ENCODE data around the gene JOSD1.

DNA sequence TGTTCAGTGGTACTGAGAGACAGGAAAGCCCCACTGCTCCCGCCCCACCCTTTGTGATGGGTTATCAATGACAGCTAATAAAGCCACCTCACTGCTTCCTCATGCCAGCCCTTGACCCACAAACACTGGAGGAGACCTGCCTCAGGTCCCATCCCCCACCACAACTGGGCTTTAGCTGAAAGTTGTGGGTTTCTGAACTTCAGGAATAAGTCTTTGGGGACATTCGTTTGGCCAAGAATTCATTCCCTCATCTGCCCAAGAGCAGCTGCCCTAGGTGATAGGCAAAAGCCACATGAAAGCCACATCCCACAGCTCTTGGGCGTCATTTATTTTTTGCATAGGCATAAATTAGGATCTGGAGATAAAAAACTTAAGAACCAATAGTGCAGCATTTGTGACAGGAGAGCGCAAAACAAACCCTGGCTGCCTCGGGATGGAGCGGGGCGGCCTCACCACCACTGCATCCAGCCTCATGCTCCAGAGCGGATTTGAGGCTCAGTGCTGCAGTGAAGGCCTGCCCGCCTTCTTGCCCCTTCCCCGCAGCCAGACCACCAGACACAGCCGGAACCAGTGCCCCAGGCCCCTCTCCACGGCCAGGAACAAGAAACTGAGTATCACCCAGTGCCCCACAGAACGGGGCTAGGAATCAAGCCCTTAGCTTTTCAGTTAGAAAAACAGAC is 33.8 kb upstream of the JOSD1 start:
- no peak for TF ChIP-seq EZH2 (IDR thresholded peaks at IDR 0.05; ENCODE audit: borderline replicate concordance, low read depth, low read length, severe bottlenecking)
- TF ChIP-seq, protein P1, sequence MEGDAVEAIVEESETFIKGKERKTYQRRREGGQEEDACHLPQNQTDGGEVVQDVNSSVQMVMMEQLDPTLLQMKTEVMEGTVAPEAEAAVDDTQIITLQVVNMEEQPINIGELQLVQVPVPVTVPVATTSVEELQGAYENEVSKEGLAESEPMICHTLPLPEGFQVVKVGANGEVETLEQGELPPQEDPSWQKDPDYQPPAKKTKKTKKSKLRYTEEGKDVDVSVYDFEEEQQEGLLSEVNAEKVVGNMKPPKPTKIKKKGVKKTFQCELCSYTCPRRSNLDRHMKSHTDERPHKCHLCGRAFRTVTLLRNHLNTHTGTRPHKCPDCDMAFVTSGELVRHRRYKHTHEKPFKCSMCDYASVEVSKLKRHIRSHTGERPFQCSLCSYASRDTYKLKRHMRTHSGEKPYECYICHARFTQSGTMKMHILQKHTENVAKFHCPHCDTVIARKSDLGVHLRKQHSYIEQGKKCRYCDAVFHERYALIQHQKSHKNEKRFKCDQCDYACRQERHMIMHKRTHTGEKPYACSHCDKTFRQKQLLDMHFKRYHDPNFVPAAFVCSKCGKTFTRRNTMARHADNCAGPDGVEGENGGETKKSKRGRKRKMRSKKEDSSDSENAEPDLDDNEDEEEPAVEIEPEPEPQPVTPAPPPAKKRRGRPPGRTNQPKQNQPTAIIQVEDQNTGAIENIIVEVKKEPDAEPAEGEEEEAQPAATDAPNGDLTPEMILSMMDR (IDR thresholded peaks at IDR 0.05; ENCODE audit: extremely low read depth in 1 of 2, insufficient read depth in 1 of 2, low read depth in 1 of 2, low read length in 2 of 2), result no peak
- TF ChIP-seq POLR2A (IDR thresholded peaks at IDR 0.05; ENCODE audit: low read depth, low read length), result no peak
- TF ChIP-seq POLR2AphosphoS5 (IDR thresholded peaks at IDR 0.05; ENCODE audit: insufficient read depth, low read depth, low read length), result no peak
- TF ChIP-seq FOS (IDR thresholded peaks at IDR 0.05; ENCODE audit: borderline replicate concordance, insufficient read depth, low read length), result no peak
- TF ChIP-seq, protein P2, sequence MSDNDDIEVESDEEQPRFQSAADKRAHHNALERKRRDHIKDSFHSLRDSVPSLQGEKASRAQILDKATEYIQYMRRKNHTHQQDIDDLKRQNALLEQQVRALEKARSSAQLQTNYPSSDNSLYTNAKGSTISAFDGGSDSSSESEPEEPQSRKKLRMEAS (IDR thresholded peaks at IDR 0.05; ENCODE audit: insufficient read depth, insufficient read length), result no peak
- no peak for TF ChIP-seq GATA2 (IDR thresholded peaks at IDR 0.05; ENCODE audit: insufficient read depth, insufficient read length, low read depth, low read length)
- TF ChIP-seq MYC (IDR thresholded peaks at IDR 0.05; ENCODE audit: low read depth, low read length), result no peak
- no peak for TF ChIP-seq JUN (IDR thresholded peaks at IDR 0.05; ENCODE audit: borderline replicate concordance, insufficient read depth, insufficient read length, low read depth)
